ENCODE measurements around the gene ZNF692.

Gene ZNF692, protein sequence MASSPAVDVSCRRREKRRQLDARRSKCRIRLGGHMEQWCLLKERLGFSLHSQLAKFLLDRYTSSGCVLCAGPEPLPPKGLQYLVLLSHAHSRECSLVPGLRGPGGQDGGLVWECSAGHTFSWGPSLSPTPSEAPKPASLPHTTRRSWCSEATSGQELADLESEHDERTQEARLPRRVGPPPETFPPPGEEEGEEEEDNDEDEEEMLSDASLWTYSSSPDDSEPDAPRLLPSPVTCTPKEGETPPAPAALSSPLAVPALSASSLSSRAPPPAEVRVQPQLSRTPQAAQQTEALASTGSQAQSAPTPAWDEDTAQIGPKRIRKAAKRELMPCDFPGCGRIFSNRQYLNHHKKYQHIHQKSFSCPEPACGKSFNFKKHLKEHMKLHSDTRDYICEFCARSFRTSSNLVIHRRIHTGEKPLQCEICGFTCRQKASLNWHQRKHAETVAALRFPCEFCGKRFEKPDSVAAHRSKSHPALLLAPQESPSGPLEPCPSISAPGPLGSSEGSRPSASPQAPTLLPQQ

DNA sequence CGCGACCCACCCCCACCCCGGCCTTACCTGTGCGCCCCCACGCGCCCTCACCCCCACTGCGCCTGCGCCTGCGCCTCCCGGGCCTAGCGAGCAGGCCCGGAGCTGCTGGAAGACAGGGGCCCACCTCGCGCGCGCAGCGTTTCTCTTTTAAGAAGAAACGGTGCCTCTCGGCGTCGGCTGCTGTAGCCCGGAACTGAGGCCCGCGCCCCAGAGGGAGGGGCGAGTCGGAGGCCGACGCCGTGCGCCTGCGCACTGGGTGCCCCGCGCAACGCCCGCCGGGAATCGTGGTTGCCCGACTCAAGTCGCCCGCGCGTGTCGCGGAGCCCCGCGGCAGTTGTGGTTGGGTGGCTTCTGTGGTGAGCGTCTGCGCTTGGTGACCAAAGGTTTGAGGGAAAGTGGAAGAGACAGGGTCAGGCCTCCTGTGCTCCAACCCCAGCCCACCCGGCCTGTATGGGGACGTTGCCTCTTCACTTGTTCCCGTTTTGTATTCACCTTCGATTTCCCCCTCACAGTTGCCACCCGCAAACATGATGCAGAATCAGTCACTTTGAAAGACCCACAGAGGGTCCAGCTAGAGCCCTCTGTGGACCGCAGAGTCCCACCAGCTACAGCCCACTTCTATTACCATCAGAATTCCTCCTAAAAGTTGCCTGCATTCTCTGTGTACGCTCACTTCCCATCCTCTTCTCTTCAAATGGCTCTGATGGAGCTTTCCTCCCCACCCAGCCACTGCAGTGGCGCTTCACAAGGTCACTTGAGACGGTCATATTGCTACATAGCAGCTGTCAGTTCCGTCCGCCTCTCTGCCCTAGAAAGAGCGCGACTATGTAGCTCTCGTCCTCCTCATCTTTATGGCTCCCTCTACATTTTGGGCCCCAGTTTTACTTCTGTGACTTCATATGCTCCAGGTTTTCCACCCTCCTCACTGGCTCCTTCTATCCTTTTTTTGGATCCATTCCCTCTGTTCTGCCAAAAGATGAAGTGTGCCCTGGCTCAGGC lies at the start of gene ZNF692:
TSS of gene ZNF692 (minus strand) at position 195 of the 999 bp plus-strand sequence. CDS start 776 bp downstream, outside the sequence.
- Mint-ChIP-seq H3K4me1 (ENCODE audit: low read depth) (peaks cover 34% of the 10 kb centered on the region), H3K27ac (peak within 1 kb of the TSS; percentile 97), H3K9me3 (no peaks in the 10 kb centered on the region), H3K36me3 (ENCODE audit: low read depth) (peaks cover 4% of the 10 kb centered on the region), H3K27me3 (no peaks in the 10 kb centered on the region), H3K4me3 (peak within 1 kb of the TSS; percentile 91)

DNA sequence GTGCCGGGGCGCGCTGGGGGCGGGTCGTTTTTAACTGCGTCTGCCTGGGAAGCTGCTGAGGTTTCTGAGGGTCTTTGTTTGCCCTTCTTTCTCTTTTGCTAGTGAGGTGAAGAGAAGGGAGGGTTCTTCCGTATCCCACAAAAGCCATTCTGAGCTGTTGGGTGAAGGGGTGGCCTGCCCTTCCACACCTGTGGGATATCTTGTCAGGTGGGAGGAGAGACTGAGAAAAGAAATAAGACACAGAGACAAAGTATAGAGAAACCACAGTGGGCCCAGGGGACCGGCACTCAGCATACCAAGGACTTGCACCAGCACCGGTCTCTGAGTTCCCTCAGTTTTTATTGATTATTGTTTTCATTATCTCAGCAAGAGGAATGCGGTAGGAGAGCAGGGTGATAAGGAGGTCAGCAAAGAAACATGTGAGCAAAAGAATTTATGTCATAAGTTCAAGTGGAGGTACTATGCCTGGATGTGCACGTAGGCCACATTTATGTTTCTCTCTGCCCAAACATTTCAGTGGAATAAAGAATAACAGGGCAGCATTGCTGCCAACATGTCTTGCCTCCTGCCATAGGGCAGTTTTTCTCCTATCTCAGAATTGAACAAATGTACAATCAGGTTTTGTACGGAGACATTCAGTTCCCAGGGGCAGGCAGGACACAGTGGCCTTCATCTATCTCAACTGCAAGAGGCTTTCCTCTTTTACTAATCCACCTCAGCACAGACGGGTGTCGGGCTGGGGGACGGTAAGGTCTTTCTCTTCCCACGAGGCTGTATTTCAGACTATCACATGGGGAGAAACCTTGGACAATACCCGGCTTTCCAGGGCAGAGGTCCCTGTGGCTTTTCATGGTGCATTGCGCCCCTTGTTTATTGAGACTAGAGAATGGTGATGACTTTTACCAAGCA lies 48.1 kb upstream of the ZNF692 start:
- Mint-ChIP-seq H3K4me3 (peak overlapping the region; percentile 92), H3K27ac (peak overlapping the region; percentile 90), H3K4me1 (ENCODE audit: low read depth) (peaks cover 25% of the 10 kb centered on the region), H3K27me3 (no peaks in the 10 kb centered on the region), H3K9me3 (no peaks in the 10 kb centered on the region), H3K36me3 (ENCODE audit: low read depth) (no peaks in the 10 kb centered on the region)

GRCh38 chr1:248906009-248906752 lies 47.3 kb upstream of the ZNF692 start, which contains the start of gene PGBD2:
PGBD2 (plus strand) TSS chr1:248906235; CDS start chr1:248913863, 7,628 bp downstream.
- H3K9me3 Mint-ChIP-seq: no peaks in the 10 kb centered on the region
- no peaks in the 10 kb centered on the region for H3K36me3 Mint-ChIP-seq (ENCODE audit: low read depth)
- H3K27ac Mint-ChIP-seq: peak within 1 kb of the TSS; percentile 95
- peaks cover 25% of the 10 kb centered on the region for H3K4me1 Mint-ChIP-seq (ENCODE audit: low read depth)
- no peaks in the 10 kb centered on the region for H3K27me3 Mint-ChIP-seq
- peak within 1 kb of the TSS; percentile 93 for H3K4me3 Mint-ChIP-seq

DNA sequence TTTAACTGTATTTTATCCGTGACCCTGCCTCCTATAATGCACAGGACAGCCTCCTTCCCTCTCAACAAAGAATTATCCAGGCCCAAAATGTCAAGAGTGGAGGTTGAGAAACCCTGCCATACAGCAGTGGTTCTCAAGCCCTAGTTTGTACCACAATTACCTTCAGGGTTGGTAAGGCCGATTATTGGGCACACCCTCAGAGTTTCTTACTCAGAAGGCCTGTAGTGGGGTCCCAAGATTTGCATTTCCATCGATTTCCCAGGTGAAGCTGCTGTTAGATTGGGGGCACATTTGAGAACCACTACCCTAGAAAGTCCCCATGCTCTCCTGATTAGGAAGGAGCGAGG lies 46.8 kb upstream of the ZNF692 start:
- Mint-ChIP-seq H3K4me1 (ENCODE audit: low read depth) (peaks cover 25% of the 10 kb centered on the region), H3K27me3 (no peaks in the 10 kb centered on the region), H3K27ac (peak overlapping the region; percentile 95), H3K36me3 (ENCODE audit: low read depth) (no peaks in the 10 kb centered on the region), H3K4me3 (peak overlapping the region; percentile 93), H3K9me3 (no peaks in the 10 kb centered on the region)

GRCh38 chr1:248904437-248905216 lies 45.7 kb upstream of the ZNF692 start:
- Mint-ChIP-seq H3K36me3 (ENCODE audit: low read depth) (no peaks in the 10 kb centered on the region), H3K27ac (no peak overlapping the region), H3K4me3 (no peak overlapping the region), H3K27me3 (peaks cover 1% of the 10 kb centered on the region), H3K9me3 (no peaks in the 10 kb centered on the region), H3K4me1 (ENCODE audit: low read depth) (peaks cover 25% of the 10 kb centered on the region)

DNA sequence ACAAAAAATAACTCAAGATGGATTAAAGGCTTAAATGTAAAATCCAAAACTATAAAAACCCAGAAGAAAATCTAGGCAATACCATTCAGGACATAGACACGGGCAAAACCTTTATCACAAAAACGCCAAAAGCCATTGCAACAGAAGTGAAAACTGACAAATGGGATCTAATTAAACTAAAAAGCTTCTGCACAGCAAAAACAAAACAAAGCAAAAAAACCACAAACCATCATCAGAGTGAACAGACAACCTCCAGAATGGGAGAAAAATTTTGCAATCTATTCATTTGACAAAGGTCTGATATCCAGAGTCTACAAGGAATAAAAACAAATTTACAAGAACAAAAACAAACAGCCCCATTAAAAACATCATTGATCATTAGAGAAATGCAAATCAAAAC lies 42.7 kb upstream of the ZNF692 start:
- Mint-ChIP-seq H3K36me3 (ENCODE audit: low read depth) (no peaks in the 10 kb centered on the region), H3K27ac (no peak overlapping the region), H3K4me3 (no peak overlapping the region), H3K27me3 (peaks cover 15% of the 10 kb centered on the region), H3K9me3 (no peaks in the 10 kb centered on the region), H3K4me1 (ENCODE audit: low read depth) (peaks cover 9% of the 10 kb centered on the region)

DNA sequence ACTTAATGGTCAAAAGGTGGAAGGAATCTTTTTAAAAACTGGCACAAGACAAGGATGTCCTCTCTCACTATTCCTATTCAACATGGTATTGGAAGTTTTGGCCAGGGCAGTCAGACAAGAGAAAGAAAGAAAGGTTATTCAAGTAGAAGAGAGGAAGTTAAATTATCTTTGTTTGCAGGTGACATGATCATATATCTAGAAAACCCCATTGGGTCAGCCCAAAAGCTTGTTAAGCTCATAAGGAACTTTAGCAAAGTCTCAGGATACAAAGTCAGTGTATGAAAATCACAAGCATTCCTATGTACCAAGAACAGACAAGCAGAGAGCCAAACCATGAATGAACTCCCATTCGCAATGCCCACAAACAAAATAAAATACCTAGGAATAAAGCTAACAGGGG lies 41.8 kb upstream of the ZNF692 start:
- peaks cover 15% of the 10 kb centered on the region for H3K27me3 Mint-ChIP-seq
- peaks cover 6% of the 10 kb centered on the region for H3K4me1 Mint-ChIP-seq (ENCODE audit: low read depth)
- H3K27ac Mint-ChIP-seq: no peak overlapping the region
- no peaks in the 10 kb centered on the region for H3K36me3 Mint-ChIP-seq (ENCODE audit: low read depth)
- no peak overlapping the region for H3K4me3 Mint-ChIP-seq
- no peaks in the 10 kb centered on the region for H3K9me3 Mint-ChIP-seq

- Mint-ChIP-seq H3K9me3 (no peaks in the 10 kb centered on the region), H3K36me3 (ENCODE audit: low read depth) (no peaks in the 10 kb centered on the region), H3K27ac (no peak overlapping the region), H3K4me1 (ENCODE audit: low read depth) (no peaks in the 10 kb centered on the region), H3K4me3 (no peak overlapping the region), H3K27me3 (peaks cover 27% of the 10 kb centered on the region)
Measured at GRCh38 chr1:248897412-248898337, 38.8 kb upstream of the ZNF692 start.

DNA sequence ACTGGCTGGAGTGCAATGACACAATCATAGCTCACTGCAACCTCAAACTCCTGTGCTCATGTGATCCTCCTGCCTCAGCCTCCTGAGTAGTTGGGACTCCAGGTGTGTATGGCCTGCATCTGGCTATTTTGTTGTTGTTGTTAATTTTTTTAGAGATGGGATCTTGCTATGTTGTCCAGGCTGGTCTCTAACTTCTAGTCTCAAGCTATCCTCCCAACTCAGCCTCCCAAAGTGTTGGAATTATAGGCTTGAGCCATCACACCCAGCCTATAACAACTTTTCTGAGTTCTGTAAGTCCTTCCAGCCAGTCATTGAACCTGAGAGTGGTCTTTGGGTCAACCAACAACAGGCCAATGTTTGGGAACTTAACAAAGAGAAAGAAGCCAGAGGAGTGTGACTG lies 36.0 kb upstream of the ZNF692 start:
- Mint-ChIP-seq H3K9me3 (no peaks in the 10 kb centered on the region), H3K4me3 (no peak overlapping the region), H3K4me1 (ENCODE audit: low read depth) (no peaks in the 10 kb centered on the region), H3K27me3 (peaks cover 34% of the 10 kb centered on the region), H3K36me3 (ENCODE audit: low read depth) (no peaks in the 10 kb centered on the region), H3K27ac (no peak overlapping the region)

DNA sequence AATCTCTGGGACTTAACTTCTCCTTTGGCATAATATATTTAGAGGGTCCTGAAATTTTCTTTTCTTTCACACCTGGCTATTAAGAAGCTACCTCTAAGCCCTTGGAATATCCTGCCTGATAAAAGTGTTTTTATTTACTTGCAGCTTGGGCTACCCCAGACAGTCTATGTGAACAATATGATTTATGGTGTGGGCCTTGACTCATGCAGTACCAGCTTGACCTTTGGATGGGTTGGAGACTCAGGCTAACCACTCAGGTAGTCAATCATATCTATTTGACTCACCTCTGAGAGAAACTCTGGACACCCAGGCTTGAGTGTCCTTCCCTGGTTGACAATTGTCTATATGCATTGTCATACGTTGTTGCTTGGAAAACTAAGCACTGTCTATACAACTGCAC lies 33.7 kb upstream of the ZNF692 start:
- Mint-ChIP-seq H3K4me1 (ENCODE audit: low read depth) (no peaks in the 10 kb centered on the region), H3K36me3 (ENCODE audit: low read depth) (no peaks in the 10 kb centered on the region), H3K27me3 (peaks cover 19% of the 10 kb centered on the region), H3K4me3 (no peak overlapping the region), H3K27ac (no peak overlapping the region), H3K9me3 (no peaks in the 10 kb centered on the region)

DNA sequence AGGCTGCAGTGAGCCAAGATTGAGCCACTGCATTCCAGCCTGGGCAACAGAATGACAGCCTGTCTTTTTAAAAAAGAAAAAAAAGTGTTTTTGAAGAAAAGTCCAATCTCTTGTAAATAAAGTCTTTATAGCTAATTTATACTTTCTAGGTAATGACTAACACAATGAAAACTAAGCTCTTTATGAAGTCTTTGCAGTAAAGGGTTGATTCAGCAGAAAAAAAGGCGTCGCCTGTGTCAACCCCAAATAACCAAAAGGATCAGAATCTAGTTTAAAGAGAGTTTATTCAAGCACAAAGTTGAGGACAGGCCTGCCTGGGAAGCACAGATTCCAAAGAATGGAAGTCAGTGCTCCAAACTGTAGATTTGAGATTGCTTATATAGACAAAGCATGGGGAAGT lies 32.9 kb upstream of the ZNF692 start:
- no peaks in the 10 kb centered on the region for H3K4me1 Mint-ChIP-seq (ENCODE audit: low read depth)
- H3K27me3 Mint-ChIP-seq: peaks cover 19% of the 10 kb centered on the region
- no peak overlapping the region for H3K27ac Mint-ChIP-seq
- no peaks in the 10 kb centered on the region for H3K36me3 Mint-ChIP-seq (ENCODE audit: low read depth)
- no peak overlapping the region for H3K4me3 Mint-ChIP-seq
- H3K9me3 Mint-ChIP-seq: no peaks in the 10 kb centered on the region

All from stimulated activated naive CD8-positive, alpha-beta T cell treated with anti-CD3 and anti-CD28 coated beads, Interleukin-15, Interleukin-2, amounts not matched to agents 100 ng/mL and 50 ng/mL, for 24 hours (primary cell).